Bronchial epithelial cell (primary cell): Measurements from ENCODE around the gene GABRR2. TPM values are rescaled to one million over a fixed set of nuclear protein-coding genes. Genes with fewer than 3 reads are reported as not detected.

ENCODE experiments used
- DNase-seq: peaks from one replicate; pipeline ENCODE4 v3.0.0-alpha.2; 2010; ENCODE audit warnings: low read depth
- FAIRE-seq: peaks from 2 replicates; lab custom pipeline; 2011; peaks lifted over from hg19 to GRCh38; lab: Jason Lieb, UNC
- H3K27me3 ChIP-seq: 2 replicates; pipeline ENCODE4 v1.5.1; 2011; ENCODE audit warnings: low read length; ENCODE audit not compliant: control insufficient read depth, insufficient read depth
- H3K36me3 ChIP-seq: 2 replicates; pipeline ENCODE4 v1.5.1; 2011; ENCODE audit warnings: low read length; ENCODE audit not compliant: control insufficient read depth, insufficient read depth
- H3K4me3 ChIP-seq: 2 replicates; pipeline ENCODE4 v1.5.1; 2011; ENCODE audit warnings: mild to moderate bottlenecking, low read depth, low read length, control low read depth
- CTCF ChIP-seq: IDR thresholded peaks from 2 replicates; pipeline ENCODE4 v1.5.1; 2011; ENCODE audit warnings: mild to moderate bottlenecking, moderate library complexity, low read length, control low read depth, inconsistent platforms; ENCODE audit not compliant: insufficient read depth, severe bottlenecking
- total RNA-seq: library from RNA; depleted of rRNA; stranded (reverse); fragments of >200 nt; gene quantifications from 2 replicates; pipeline ENCODE4 v1.2.1, GENCODE V29; 2014

The GABRR2 gene
- total RNA-seq, 1 donor from 2014 or later = under 0.01 TPM

GRCh38 chr6:89335164-89335563, 20.1 kb upstream of the GABRR2 start:
- FAIRE-seq (no peak), DNase-seq (no peak)
- peaks cover 2% of the 10 kb centered on the region for H3K36me3 ChIP-seq
- no peak overlapping the region for H3K4me3 ChIP-seq
- H3K27me3 ChIP-seq = no peaks in the 10 kb centered on the region
- no peak for TF ChIP-seq CTCF

- H3K36me3 ChIP-seq = peaks cover 2% of the 10 kb centered on the region
- no peak for TF ChIP-seq CTCF
- H3K27me3 ChIP-seq = no peaks in the 10 kb centered on the region
- FAIRE-seq = no peak
- no peak for DNase-seq
- H3K4me3 ChIP-seq = no peak overlapping the region
These were observed 15.8 kb upstream of the GABRR2 start for GRCh38 chr6:89330910-89331309.

GRCh38 chr6:89328976-89329375, 13.9 kb upstream of the GABRR2 start:
- Histone ChIP-seq H3K36me3 (peaks cover 2% of the 10 kb centered on the region), H3K27me3 (no peaks in the 10 kb centered on the region), H3K4me3 (no peak overlapping the region)
- TF ChIP-seq CTCF = no peak
- no peak for FAIRE-seq
- no peak for DNase-seq

- TF ChIP-seq CTCF = no peak
- FAIRE-seq = no peak
- no peak overlapping the region for H3K4me3 ChIP-seq
These were observed 9.2 kb upstream of the GABRR2 start for GRCh38 chr6:89324304-89324703.

GRCh38 chr6:89323511-89323971, 8.4 kb upstream of the GABRR2 start:
- no peaks in the 10 kb centered on the region for H3K36me3 ChIP-seq
- no peak overlapping the region for H3K4me3 ChIP-seq
- no peak for DNase-seq
- no peak for TF ChIP-seq CTCF
- FAIRE-seq = no peak
- H3K27me3 ChIP-seq = no peaks in the 10 kb centered on the region

More at GRCh38 chr6:89324304-89324703, 9.2 kb upstream of the GABRR2 start:
- no peaks in the 10 kb centered on the region for H3K27me3 ChIP-seq
- H3K36me3 ChIP-seq = no peaks in the 10 kb centered on the region
- DNase-seq = no peak
